Heart left ventricle (tissue), 16 donors: ENCODE results near the gene MARVELD3. TPM values are rescaled to one million over a fixed set of nuclear protein-coding genes. Genes with fewer than 3 reads are reported as not detected.
"Not testable (repeated sequence)": the region's sequence is repeated elsewhere in the genome, so short reads cannot be mapped to it uniquely, and the experiment has no call there.

Experiments
- ATAC-seq, 4 donors: fragments of 200-7000 bp; cut with Tn5 transposase; one replicate each; pipeline ENCODE4 v1.9.1; 2020 to 2022; ENCODE audit warnings: moderate library complexity in 4 of 4, mild to moderate bottlenecking in 3 of 4, moderate number of reproducible peaks in 1 of 4
- DNase-seq, 5 donors: peaks; one replicate each; pipeline ENCODE4 v3.0.0-alpha.2; 2020
- H3K27ac ChIP-seq, 12 donors: fragments of 200-600 bp; sonication (generic) in 4 of 12; one replicate each; pipeline versions ENCODE4 v1.5.0 to v1.8.0; 2016 to 2022; ENCODE audit warnings: mild to moderate bottlenecking in 2 of 12
- H3K27me3 ChIP-seq, 9 donors: fragments of 200-600 bp; sonication (generic) in 2 of 9; one replicate each; pipeline versions ENCODE4 v1.5.1 to v1.8.0; 2016 to 2022; ENCODE audit warnings: mild to moderate bottlenecking in 3 of 9
- H3K36me3 ChIP-seq, 9 donors: fragments of 200-600 bp; sonication (generic) in 2 of 9; one replicate each; pipeline versions ENCODE4 v1.5.0 to v1.8.0; 2018 to 2022; ENCODE audit warnings: mild to moderate bottlenecking in 2 of 9
- H3K4me1 ChIP-seq, 12 donors: fragments of 200-600 bp; sonication (generic) in 4 of 12; one replicate each; pipeline versions ENCODE4 v1.5.0 to v1.8.0; 2016 to 2022; ENCODE audit warnings: mild to moderate bottlenecking in 3 of 12
- H3K4me3 ChIP-seq, 12 donors: fragments of 200-600 bp; sonication (generic) in 4 of 12; one replicate each; pipeline versions ENCODE4 v1.5.0 to v1.8.0; 2017 to 2022; ENCODE audit warnings: mild to moderate bottlenecking in 9 of 12, moderate library complexity in 4 of 12
- H3K9me3 ChIP-seq, 12 donors: fragments of 200-600 bp; sonication (generic) in 4 of 12; one replicate each; pipeline versions ENCODE4 v1.5.0 to v1.8.0; 2016 to 2022; ENCODE audit warnings: mild to moderate bottlenecking in 1 of 12
- CTCF ChIP-seq, 12 donors: fragments of 200-600 bp; sonication (generic) in 4 of 12; IDR thresholded peaks; one replicate each; pipeline versions ENCODE4 v1.5.0 to v1.8.0; 2018 to 2022; ENCODE audit warnings: antibody characterized with exemption in 12 of 12, mild to moderate bottlenecking in 5 of 12
- POLR2A ChIP-seq, 2 donors: fragments of 450-650 bp; IDR thresholded peaks; one replicate each; pipeline ENCODE4 v1.6.1; 2017; ENCODE audit warnings: antibody characterized with exemption in 2 of 2, mild to moderate bottlenecking in 2 of 2, moderate library complexity in 2 of 2
- WGBS, 4 donors: extraction: QIAGEN DNeasy Blood & Tissue Kit in 2 of 4; methylation state at CpG; one replicate each; pipeline versions ENCODE4 v1.1.5 to v1.1.7; 2013 to 2018; 5-methylcytosine and 5-hydroxymethylcytosine counted together
- intact Hi-C, 10 donors: fragments of 100-400 bp; cut with DNase I; formaldehyde crosslinking; loops; one replicate each; pipeline versions ENCODE4 v1.11.1 to v1.14.2; 2022
- polyA plus RNA-seq, 2 donors: library from polyadenylated mRNA; stranded (reverse); fragments of 200-250 nt; gene quantifications; one replicate each; pipeline ENCODE4 v1.2.3, GENCODE V29; 2013
- total RNA-seq, 9 donors: library from RNA; depleted of rRNA in 2 of 9; stranded (reverse); fragments of >200 nt in 2 of 9; fragmentation: NEBNext Ultra II Directional in 3 of 9; extraction: Animal tissue kit (Norgen Biotek cat#: 25700) in 3 of 9; gene quantifications; one replicate each; pipeline versions ENCODE4 v1.1.0 to v1.2.4, GENCODE V29; 2016 to 2023
- donor health status: ischemic (EF 13 %, LVEDD 7.1; RV severe dilation, severe dysfunction).
- donor health status: healthy with polysubstance abuse.
- donor health status: DM: no; HTN: yes; CAD: no.
- donor health status: DM: no; HTN: no; CAD: no.
- donor health status: ischemic (EF 25% LVEDD 6.9; RV normal size, moderate dysfunction).
- donor health status: ischemic (EF 25% LVEDD 5.7; RV mildly dilated, moderate dysfunction).
- donor health status: healthy.
- donor health status: DM: yes; HTN: yes; CAD: no.
- donor health status: ischemic (EF 35%, LVEDD 5.7; RV mildly dilated, moderate dysfunction).
- donor health status: nonischemic (EF 11% LVEDD 7.7; RV severe dilation, severe dysfunction).
- donor health status: DM: yes; HTN: yes; CAD: no.
- donor health status: PGD.
- donor health status: ischemic (EF 29% LVEDD 5.4; RV normal size, mild dysfunction).
- donor health status: nonischemic (EF 23%, LVEDD 6.1; RV moderate dilation, normal function).

The MARVELD3 gene
- total and polyA plus RNA-seq, 11 donors: 0.14 TPM; not detected in 10

GRCh38 chr16:71585318-71585703, 40.7 kb upstream of the MARVELD3 start:
- H3K27ac ChIP-seq: no peak overlapping the region
- ATAC-seq: no peak
- whole genome bisulfite sequencing, 4 donors: 59 to 65% (median 63%) methylated on average over 4 of the region's 4 CpGs

GRCh38 chr16:71589334-71589733, 36.6 kb upstream of the MARVELD3 start:
- DNase-seq, H3K4me3 ChIP-seq, H3K36me3 ChIP-seq, H3K27ac ChIP-seq, H3K27me3 ChIP-seq, H3K4me1 ChIP-seq, H3K9me3 ChIP-seq, ATAC-seq, intact Hi-C loops: not testable (repeated sequence)
- WGBS, 4 donors: 92 to 96% (median 94%) methylated on average over 16 to 30 of the region's 30 CpGs

More at GRCh38 chr16:71585318-71585703, 40.7 kb upstream of the MARVELD3 start:
- Histone ChIP-seq H3K36me3 (no peaks in the 10 kb centered on the region), H3K4me3 (no peak overlapping the region), H3K27me3 (peaks cover 0 to 9% (median 0%) of the 10 kb centered on the region in 9 donors), H3K4me1 (no peaks in the 10 kb centered on the region), H3K9me3 (no peaks in the 10 kb centered on the region)
- intact Hi-C loops: no loop called here
- TF ChIP-seq CTCF (IDR thresholded peaks at IDR 0.05) (no peak), POLR2A (IDR thresholded peaks at IDR 0.05) (no peak)
- DNase-seq: no peak

- intact Hi-C loops, H3K9me3 ChIP-seq, H3K36me3 ChIP-seq, H3K27ac ChIP-seq, ATAC-seq, H3K4me3 ChIP-seq, H3K4me1 ChIP-seq, H3K27me3 ChIP-seq, DNase-seq: not testable (repeated sequence)
- 73 to 89% methylated on average over 2 of the region's 2 CpGs; no CpG with 5 or more reads in 2 of the 4 donors for WGBS, 4 donors
These were observed 35.9 kb upstream of the MARVELD3 start for GRCh38 chr16:71590071-71590470.

- ATAC-seq: no peak
- WGBS, 4 donors: 76 to 81% (median 79%) methylated on average over 4 of the region's 4 CpGs
- TF ChIP-seq POLR2A (IDR thresholded peaks at IDR 0.05) (no peak), CTCF (IDR thresholded peaks at IDR 0.05) (no peak)
These were observed 35.4 kb upstream of the MARVELD3 start for GRCh38 chr16:71590584-71590983.

GRCh38 chr16:71591917-71592316, 34.1 kb upstream of the MARVELD3 start:
- Histone ChIP-seq H3K4me3 (no peak overlapping the region), H3K27ac (no peak overlapping the region), H3K9me3 (no peaks in the 10 kb centered on the region), H3K4me1 (no peaks in the 10 kb centered on the region), H3K27me3 (peaks cover 0 to 10% (median 0%) of the 10 kb centered on the region in 9 donors), H3K36me3 (no peaks in the 10 kb centered on the region)
- ATAC-seq (no peak), DNase-seq (no peak)
- 60 to 88% (median 73%) methylated on average over 2 to 3 of the region's 3 CpGs for WGBS, 4 donors
- no peak for TF ChIP-seq POLR2A (IDR thresholded peaks at IDR 0.05)
- no peak for TF ChIP-seq CTCF (IDR thresholded peaks at IDR 0.05)
- intact Hi-C loops: no loop called here

More at GRCh38 chr16:71590584-71590983, 35.4 kb upstream of the MARVELD3 start:
- DNase-seq: no peak
- no peaks in the 10 kb centered on the region for H3K36me3 ChIP-seq
- no peaks in the 10 kb centered on the region for H3K4me1 ChIP-seq
- no peaks in the 10 kb centered on the region for H3K9me3 ChIP-seq
- peaks cover 0 to 10% (median 0%) of the 10 kb centered on the region in 9 donors for H3K27me3 ChIP-seq
- no peak overlapping the region for H3K4me3 ChIP-seq
- intact Hi-C loops: no loop called here
- H3K27ac ChIP-seq: no peak overlapping the region
